AG09319 (cell line): ENCODE results near the gene ARHGEF2.

Experiments used
- DNase-seq: peaks from one replicate; pipeline ENCODE4 v3.0.0-alpha.2; 2010; ENCODE audit warnings: low read depth; ENCODE audit errors: extremely low read depth
- CTCF ChIP-seq: IDR thresholded peaks from 2 replicates; pipeline ENCODE4 v1.5.1; 2011; ENCODE audit warnings: low read depth, mild to moderate bottlenecking, inconsistent platforms, low read length, moderate library complexity

The ARHGEF2 gene

GRCh38 chr1:156019946-156020292 lies 41.6 kb upstream of the ARHGEF2 start:
- no peak for DNase-seq
- TF ChIP-seq CTCF, result no peak

- DNase-seq, result no peak
- TF ChIP-seq CTCF, result no peak
These were observed 36.5 kb upstream of the ARHGEF2 start for GRCh38 chr1:156014829-156015228.

- DNase-seq, result no peak
These were observed 33.9 kb upstream of the ARHGEF2 start for GRCh38 chr1:156012051-156012817.

GRCh38 chr1:156009404-156009803 lies 31.1 kb upstream of the ARHGEF2 start:
- DNase-seq, result no peak

More at GRCh38 chr1:156012051-156012817, 33.9 kb upstream of the ARHGEF2 start:
- TF ChIP-seq CTCF, result no peak

GRCh38 chr1:156006666-156007376 lies 28.5 kb upstream of the ARHGEF2 start:
- no peak for DNase-seq
- TF ChIP-seq CTCF, result no peak

More at GRCh38 chr1:156009404-156009803, 31.1 kb upstream of the ARHGEF2 start:
- no peak for TF ChIP-seq CTCF

GRCh38 chr1:156004843-156005584 lies 26.7 kb upstream of the ARHGEF2 start:
- TF ChIP-seq CTCF, result no peak
- no peak for DNase-seq

GRCh38 chr1:156003923-156004188 lies 25.5 kb upstream of the ARHGEF2 start:
- no peak for TF ChIP-seq CTCF
- DNase-seq, result no peak
